Measurements from ENCODE around the gene MKRN2OS. TPM values are rescaled to one million over a fixed set of nuclear protein-coding genes. Genes with fewer than 3 reads are reported as not detected.

The MKRN2OS gene
- total RNA-seq, 2 donors from 2014 or later = 2.3 TPM; not detected in 1

DNA sequence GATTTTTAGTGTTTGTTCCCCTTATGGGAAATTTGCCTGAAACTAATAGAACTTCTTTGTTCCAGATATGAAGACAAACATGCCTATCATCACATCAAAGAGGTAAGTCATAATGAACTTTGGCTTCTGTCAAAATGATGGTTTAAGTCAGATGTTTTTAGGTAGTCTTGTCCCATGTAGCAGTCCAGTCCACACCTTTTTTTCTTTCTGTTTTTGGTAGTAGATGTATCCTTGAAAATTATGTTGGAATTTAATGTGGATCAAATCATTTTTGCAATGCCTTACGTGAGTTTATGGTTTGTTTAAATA, 48.9 kb downstream of the MKRN2OS start:
- DNase-seq = no peak
- Histone ChIP-seq H3K27ac (no peak overlapping the region), H3K4me3 (no peak overlapping the region), H3K4me1 (peaks cover 5% of the 10 kb centered on the region), H3K27me3 (no peaks in the 10 kb centered on the region), H3K36me3 (replicated peaks in 1 of 2; ENCODE audit: insufficient read depth in 1 of 2, low read depth in 2 of 2) (peaks cover 0 to 14% of the 10 kb centered on the region in 2 donors), H3K9me3 (no peaks in the 10 kb centered on the region)
- no peak for ATAC-seq
- WGBS, 2 donors = 77 to 87% methylated on average over 1 of the region's 1 CpG
- intact Hi-C loops (cut with DNase I) = no loop called here
- TF ChIP-seq, protein P1, sequence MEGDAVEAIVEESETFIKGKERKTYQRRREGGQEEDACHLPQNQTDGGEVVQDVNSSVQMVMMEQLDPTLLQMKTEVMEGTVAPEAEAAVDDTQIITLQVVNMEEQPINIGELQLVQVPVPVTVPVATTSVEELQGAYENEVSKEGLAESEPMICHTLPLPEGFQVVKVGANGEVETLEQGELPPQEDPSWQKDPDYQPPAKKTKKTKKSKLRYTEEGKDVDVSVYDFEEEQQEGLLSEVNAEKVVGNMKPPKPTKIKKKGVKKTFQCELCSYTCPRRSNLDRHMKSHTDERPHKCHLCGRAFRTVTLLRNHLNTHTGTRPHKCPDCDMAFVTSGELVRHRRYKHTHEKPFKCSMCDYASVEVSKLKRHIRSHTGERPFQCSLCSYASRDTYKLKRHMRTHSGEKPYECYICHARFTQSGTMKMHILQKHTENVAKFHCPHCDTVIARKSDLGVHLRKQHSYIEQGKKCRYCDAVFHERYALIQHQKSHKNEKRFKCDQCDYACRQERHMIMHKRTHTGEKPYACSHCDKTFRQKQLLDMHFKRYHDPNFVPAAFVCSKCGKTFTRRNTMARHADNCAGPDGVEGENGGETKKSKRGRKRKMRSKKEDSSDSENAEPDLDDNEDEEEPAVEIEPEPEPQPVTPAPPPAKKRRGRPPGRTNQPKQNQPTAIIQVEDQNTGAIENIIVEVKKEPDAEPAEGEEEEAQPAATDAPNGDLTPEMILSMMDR (IDR thresholded peaks at IDR 0.05) = no peak
- TF ChIP-seq POLR2A (IDR thresholded peaks at IDR 0.05) = no peak

DNA sequence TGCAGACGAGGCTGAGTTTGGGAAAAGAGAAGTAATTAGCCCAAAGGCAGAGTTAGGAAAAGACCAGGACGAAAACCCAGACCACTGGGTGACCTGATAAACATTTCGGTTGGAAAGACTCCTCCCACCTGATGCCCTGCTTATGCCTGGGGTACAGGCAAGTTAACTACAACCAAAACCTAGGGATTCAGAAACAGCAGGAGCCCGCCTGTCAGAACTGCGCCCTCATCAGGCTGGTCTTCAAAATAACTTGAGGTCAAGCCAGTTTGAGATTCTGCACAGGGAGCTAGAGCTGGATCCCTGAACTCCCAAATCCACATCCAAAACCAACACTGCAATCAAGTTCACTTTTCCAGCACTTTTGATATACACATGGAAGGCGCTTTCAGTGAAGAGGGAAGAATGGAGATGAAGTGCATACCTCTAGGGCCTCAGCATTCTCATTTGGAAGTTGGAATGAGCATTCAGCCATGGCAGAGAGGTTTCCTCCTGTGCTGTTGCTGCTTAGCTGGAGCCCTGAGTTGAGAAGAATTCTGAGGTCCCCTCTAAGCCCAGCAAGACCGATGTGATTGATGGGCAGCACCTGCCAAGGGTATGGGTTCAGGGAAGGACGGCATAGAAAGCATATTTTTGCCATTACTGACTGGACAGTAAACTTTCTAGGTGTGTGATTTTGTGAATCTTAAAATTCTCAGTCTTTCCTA, 49.4 kb downstream of the MKRN2OS start:
- H3K9me3 ChIP-seq = no peaks in the 10 kb centered on the region
- intact Hi-C loops (cut with DNase I) = no loop called here
- no peak for TF ChIP-seq POLR2A (IDR thresholded peaks at IDR 0.05)
- TF ChIP-seq, protein P1 (IDR thresholded peaks at IDR 0.05) = no peak
- ATAC-seq = no peak
- H3K4me1 ChIP-seq = peaks cover under 1% of the 10 kb centered on the region
- no peak overlapping the region for H3K27ac ChIP-seq
- H3K27me3 ChIP-seq = no peaks in the 10 kb centered on the region
- no peak for DNase-seq
- WGBS, 2 donors = 82 to 90% methylated on average over 8 of the region's 8 CpGs
- H3K4me3 ChIP-seq = no peak overlapping the region
- H3K36me3 ChIP-seq (replicated peaks in 1 of 2; ENCODE audit: insufficient read depth in 1 of 2, low read depth in 2 of 2) = peaks cover 0 to 14% of the 10 kb centered on the region in 2 donors

DNA sequence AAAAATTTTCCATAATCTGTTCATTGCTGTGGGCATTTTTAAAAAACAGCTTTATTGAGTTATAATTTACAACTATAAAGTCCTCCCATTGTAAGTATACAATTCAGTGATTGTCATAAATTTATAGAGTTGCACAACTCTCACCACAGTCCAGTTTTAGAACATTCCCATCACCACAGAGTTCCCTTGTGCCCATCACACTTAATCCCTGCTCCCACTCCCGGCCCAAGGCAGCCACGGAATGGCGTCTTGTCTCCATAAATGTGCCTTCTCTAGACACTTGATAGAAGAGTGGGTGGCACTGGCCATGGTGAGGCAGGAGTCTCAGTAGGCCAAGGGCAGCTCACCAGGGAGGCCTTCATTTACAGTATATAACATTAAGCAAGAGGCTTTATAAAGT, 54.8 kb downstream of the MKRN2OS start:
- WGBS, 2 donors = 86 to 94% methylated on average over 3 of the region's 3 CpGs
- no peak for TF ChIP-seq POLR2A (IDR thresholded peaks at IDR 0.05)
- TF ChIP-seq, protein P1 (IDR thresholded peaks at IDR 0.05) = no peak
- intact Hi-C loops (cut with DNase I) = no loop called here

DNA sequence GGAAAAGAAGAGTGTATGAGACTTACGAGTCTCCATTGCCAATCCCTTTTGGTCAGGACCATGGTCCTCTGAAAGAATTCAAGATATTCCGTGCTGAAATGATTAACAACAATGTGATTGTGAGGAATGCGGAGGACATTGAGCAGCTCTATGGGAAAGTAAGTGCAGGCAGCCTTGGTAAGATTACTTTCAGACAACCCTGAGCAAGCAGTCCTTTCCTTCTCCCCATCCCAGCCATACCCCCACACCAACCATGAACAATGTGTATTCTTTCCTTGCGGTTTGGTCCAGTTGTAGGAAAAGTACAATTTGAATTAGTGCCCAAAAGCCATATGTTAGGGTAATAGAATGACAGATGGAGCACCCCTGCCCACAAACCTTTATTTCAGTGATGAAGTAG, 55.5 kb downstream of the MKRN2OS start:
- peak overlapping the region in 2 of 4 donors; percentile 9 to 47 for H3K27ac ChIP-seq
- no peak overlapping the region for H3K4me3 ChIP-seq
- H3K36me3 ChIP-seq (replicated peaks in 1 of 2; ENCODE audit: insufficient read depth in 1 of 2, low read depth in 2 of 2) = peaks cover 0 to 3% of the 10 kb centered on the region in 2 donors
- no peaks in the 10 kb centered on the region for H3K9me3 ChIP-seq
- peaks cover 8% of the 10 kb centered on the region for H3K4me1 ChIP-seq
- intact Hi-C loops (cut with DNase I) = no loop called here
- H3K27me3 ChIP-seq = no peaks in the 10 kb centered on the region
- 49 to 57% methylated on average over 4 of the region's 4 CpGs for WGBS, 2 donors
- TF ChIP-seq, protein P1 (IDR thresholded peaks at IDR 0.05) = no peak
- TF ChIP-seq POLR2A (IDR thresholded peaks at IDR 0.05) = no peak
- ATAC-seq (peak; percentile 50), DNase-seq (no peak)

More for the DNA sequence above, 54.8 kb downstream of the MKRN2OS start:
- Histone ChIP-seq H3K27ac (no peak overlapping the region), H3K27me3 (no peaks in the 10 kb centered on the region), H3K4me1 (peaks cover under 1% of the 10 kb centered on the region), H3K9me3 (no peaks in the 10 kb centered on the region), H3K4me3 (no peak overlapping the region), H3K36me3 (replicated peaks in 1 of 2; ENCODE audit: insufficient read depth in 1 of 2, low read depth in 2 of 2) (peaks cover 0 to 3% of the 10 kb centered on the region in 2 donors)
- no peak for DNase-seq
- no peak for ATAC-seq

Small RNA genes lying within 50 kb of the gene (small RNA-seq; reads per million reads assigned to genes)
- gene RF00017 (not detected), gene RNA5SP123 (not detected), gene RNU6-377P (not detected)

Other genes with a start within 250 kb of the MKRN2OS start
- 10 to 100 TPM; 14.8 to 20.8 TPM for gene TSEN2, start 61.0 kb downstream of the MKRN2OS start, total RNA-seq
- 10 to 100 TPM; 21.8 to 28.3 TPM for gene MKRN2, start 11.6 kb upstream of the MKRN2OS start, total RNA-seq
- gene RAF1, start 118.6 kb upstream of the MKRN2OS start, total RNA-seq = 10 to 100 TPM; 52.1 to 53.7 TPM
- not detected for gene TMEM40, start 213.8 kb upstream of the MKRN2OS start, total RNA-seq

Data from body of pancreas (tissue), 4 donors.